Endothelial cell of umbilical vein (primary cell): ENCODE data around the gene GLI3. TPM values are rescaled to one million over a fixed set of nuclear protein-coding genes. Genes with fewer than 3 reads are reported as not detected.
A peak's percentile ranks its signal among the peaks of the same experiment; 100 is the strongest.

ENCODE experiments used
- BruUV-seq: library from RNA; stranded (reverse); fragments of 400-500 nt; replicated peaks from 2 replicates; lab custom pipeline; 2021; lab: Mats Ljungman, UMichigan
- CTCF ChIA-PET: fragments of 300-600, 350-600 bp; sonication (Branson Sonifier 250); formaldehyde crosslinking; loops from one replicate; lab custom pipeline; 2021; ENCODE audit warnings: antibody characterized with exemption, inconsistent platforms; lab: Charles Lee
- POLR2A ChIA-PET: fragments of 300-600, 350-600 bp; sonication (Branson Sonifier 250); formaldehyde crosslinking; loops from one replicate; lab custom pipeline; 2021; ENCODE audit warnings: antibody characterized with exemption, inconsistent platforms; lab: Charles Lee
- DNase-seq: peaks from one replicate; pipeline ENCODE4 v3.0.0-alpha.2; 2011; ENCODE audit warnings: low read depth, low spot score
- FAIRE-seq: peaks from 2 replicates; lab custom pipeline; 2011; peaks lifted over from hg19 to GRCh38; lab: Jason Lieb, UNC
- H2AFZ ChIP-seq: 2 replicates; pipeline ENCODE4 v1.6.0; 2012; ENCODE audit warnings: low read depth, low read length, control low read depth, inconsistent platforms
- H3K27ac ChIP-seq: 2 replicates; pipeline ENCODE4 v1.5.1; 2011; ENCODE audit warnings: low read depth, mild to moderate bottlenecking, control low read depth, low read length, moderate library complexity; ENCODE audit not compliant: insufficient read depth
- H3K27me3 ChIP-seq, 2 experiments: 2 replicates each; pipeline versions ENCODE4 v1.6.0 to v1.6.1; 2011; ENCODE audit warnings: low read length in 2 of 2, mixed read lengths in 1 of 2; ENCODE audit not compliant: control insufficient read depth in 2 of 2, insufficient read depth in 2 of 2
- H3K36me3 ChIP-seq, 2 experiments: 2 replicates in 1 of 2; 3 replicates in 1 of 2; pipeline ENCODE4 v1.5.1; 2011; ENCODE audit warnings: low read length in 2 of 2, mild to moderate bottlenecking in 1 of 2, moderate library complexity in 1 of 2; ENCODE audit not compliant: control insufficient read depth in 2 of 2, insufficient read depth in 2 of 2; ENCODE audit errors: extremely low read depth in 1 of 2
- H3K4me1 ChIP-seq: 3 replicates; pipeline ENCODE4 v1.5.1; 2011; ENCODE audit warnings: mild to moderate bottlenecking, low read length; ENCODE audit not compliant: control insufficient read depth, insufficient read depth; ENCODE audit errors: extremely low read depth
- H3K4me2 ChIP-seq: 2 replicates; pipeline ENCODE4 v1.6.1; 2011; ENCODE audit warnings: low read length, control low read depth, mixed read lengths; ENCODE audit not compliant: insufficient read depth
- H3K4me3 ChIP-seq, 3 experiments: fragments of 200-600 bp in 1 of 3; sonication (generic), shearing (Covaris generic) in 1 of 3; replicated peaks in 1 of 3; 2 replicates each; pipeline ENCODE4 v1.5.1; 2011 to 2016; ENCODE audit warnings: control low read depth in 3 of 3, low read length in 3 of 3, mild to moderate bottlenecking in 2 of 3, inconsistent platforms in 1 of 3, low read depth in 1 of 3, moderate library complexity in 1 of 3; ENCODE audit not compliant: insufficient read depth in 1 of 3
- H3K79me2 ChIP-seq: 2 replicates; pipeline ENCODE4 v1.6.0; 2012; ENCODE audit warnings: low read length, inconsistent platforms; ENCODE audit not compliant: control insufficient read depth, insufficient read depth
- H3K9ac ChIP-seq: replicated peaks from 2 replicates; pipeline ENCODE3; 2011; ENCODE audit warnings: low read length, control low read depth; ENCODE audit not compliant: insufficient read depth; ENCODE audit errors: extremely low read depth
- H3K9me1 ChIP-seq: replicated peaks from 3 replicates; pipeline ENCODE4 v1.6.0; 2011; ENCODE audit warnings: mild to moderate bottlenecking, low read length; ENCODE audit not compliant: control insufficient read depth, insufficient read depth; ENCODE audit errors: extremely low read depth
- H3K9me3 ChIP-seq: replicated peaks from 2 replicates; pipeline ENCODE4 v1.5.1; 2012; ENCODE audit warnings: low read length, inconsistent platforms; ENCODE audit not compliant: control insufficient read depth, insufficient read depth
- H4K20me1 ChIP-seq: replicated peaks from 2 replicates; pipeline ENCODE3; 2011; ENCODE audit warnings: mild to moderate bottlenecking, low read length; ENCODE audit not compliant: control insufficient read depth, insufficient read depth; ENCODE audit errors: extremely low read depth
- CTCF ChIP-seq, 2 donors: IDR thresholded peaks; 1 replicate in 1 of 2; 2 replicates in 1 of 2; pipeline ENCODE4 v1.5.1; 2011; ENCODE audit warnings: low read length in 2 of 2, mild to moderate bottlenecking in 2 of 2, moderate library complexity in 2 of 2, control low read depth in 1 of 2, inconsistent platforms in 1 of 2, low read depth in 1 of 2; ENCODE audit not compliant: insufficient read depth in 1 of 2; ENCODE audit errors: extremely low read depth in 1 of 2
- EZH2 ChIP-seq: IDR thresholded peaks from 2 replicates; pipeline ENCODE4 v1.6.1; 2012; ENCODE audit warnings: borderline replicate concordance, low read depth, mild to moderate bottlenecking, moderate library complexity, low read length, inconsistent platforms; ENCODE audit not compliant: severe bottlenecking
- FOS ChIP-seq: IDR thresholded peaks from 2 replicates; pipeline ENCODE4 v1.6.1; 2011; ENCODE audit warnings: mild to moderate bottlenecking, low read length, moderate library complexity, borderline replicate concordance; ENCODE audit not compliant: insufficient read depth
- GATA2 ChIP-seq: IDR thresholded peaks from 2 replicates; pipeline ENCODE4 v1.7.0; 2011; ENCODE audit warnings: low read depth, mild to moderate bottlenecking, moderate library complexity, mixed read lengths, low read length; ENCODE audit not compliant: insufficient read length, insufficient read depth
- JUN ChIP-seq: IDR thresholded peaks from 2 replicates; pipeline ENCODE4 v1.6.1; 2011; ENCODE audit warnings: borderline replicate concordance, low read depth; ENCODE audit not compliant: insufficient read length, insufficient read depth
- MAX ChIP-seq: IDR thresholded peaks from 2 replicates; pipeline ENCODE4 v1.6.1; 2011; ENCODE audit not compliant: insufficient read depth, insufficient read length
- MYC ChIP-seq: IDR thresholded peaks from one replicate; pipeline ENCODE4 v1.6.1; 2011; ENCODE audit warnings: mild to moderate bottlenecking, low read depth, low read length
- POLR2A ChIP-seq: IDR thresholded peaks from 2 replicates; pipeline ENCODE4 v1.6.1; 2012; ENCODE audit warnings: low read depth, mild to moderate bottlenecking, control low read depth, low read length
- POLR2AphosphoS5 ChIP-seq: IDR thresholded peaks from 2 replicates; pipeline ENCODE4 v1.6.1; 2012; ENCODE audit warnings: low read depth, mild to moderate bottlenecking, control low read depth, low read length, moderate library complexity; ENCODE audit not compliant: insufficient read depth
- dilution Hi-C: fragments of 300-500 bp; cut with MboI; formaldehyde crosslinking; loops from one replicate; pipeline ENCODE4 v1.15.0; 2019; ENCODE audit warnings: low sequenced_read_pairs; ENCODE audit not compliant: extremely low pct_ligation_motif_present
- intact Hi-C: fragments of 100-400 bp; cut with micrococcal nuclease; formaldehyde crosslinking; loops from one replicate; pipeline ENCODE4 v1.10.0; 2022
- polyA plus RNA-seq, 4 experiments: library from polyadenylated mRNA; depleted of rRNA in 3 of 4; stranded (reverse) in 3 of 4; unstranded in 1 of 4; fragments of >200 nt; gene quantifications; 2 replicates each; pipeline versions ENCODE4 v1.2.1 to v1.2.3, GENCODE V29; 2011 to 2012; ENCODE audit warnings: missing spikeins in 1 of 4
- total RNA-seq: library from RNA; stranded (reverse); gene quantifications from 2 replicates; pipeline ENCODE4 v1.2.3, GENCODE V29; 2021

GLI3 gene
- total and polyA plus RNA-seq, 2 donors (not counting 3 experiments of a cell fraction or from before 2014, with no cell fraction given), result 6.0 to 24.9 TPM

- no peak for TF ChIP-seq GATA2
- TF ChIP-seq MAX, result no peak
- TF ChIP-seq EZH2, result no peak
- no peak for TF ChIP-seq JUN
- TF ChIP-seq POLR2A, result no peak
- TF ChIP-seq POLR2AphosphoS5, result no peak
- no peak for TF ChIP-seq CTCF (IDR thresholded peaks at IDR 0.05; ENCODE audit: extremely low read depth in 1 of 2, insufficient read depth in 1 of 2, low read depth in 1 of 2, low read length in 2 of 2)
- no peak for TF ChIP-seq FOS
- TF ChIP-seq MYC, result no peak
- Histone ChIP-seq H3K27me3 (no peaks in the 10 kb centered on the region), H3K9ac (no peak overlapping the region), H3K4me3 (no peak overlapping the region), H2AFZ (no peak overlapping the region), H4K20me1 (no peaks in the 10 kb centered on the region), H3K9me3 (no peaks in the 10 kb centered on the region), H3K27ac (no peak overlapping the region), H3K79me2 (no peaks in the 10 kb centered on the region), H3K4me1 (no peaks in the 10 kb centered on the region), H3K36me3 (no peaks in the 10 kb centered on the region), H3K4me2 (no peak overlapping the region), H3K9me1 (no peaks in the 10 kb centered on the region)
- CTCF ChIA-PET, result interaction anchor here (2.2 kb wide), 1 partner anchor 178 kb away, joined by 5 read pairs; no protein-coding TSS in a partner anchor
- POLR2A ChIA-PET, result no interaction called here
- BruUV-seq, result no TSS peak
- DNase-seq (no peak), FAIRE-seq (peak; percentile 12)
- intact Hi-C loops, result no loop called here
- dilution Hi-C loops, result no loop called here
Measured at GRCh38 chr7:42155584-42156290, 81.3 kb downstream of the GLI3 start.
